ENCODE measurements around the gene KCNH1. TPM values are rescaled to one million over a fixed set of nuclear protein-coding genes. Genes with fewer than 3 reads are reported as not detected.

The KCNH1 gene
- total and polyA plus RNA-seq, 2 experiments from 2014 or later, result 0.71 to 1.8 TPM

DNA sequence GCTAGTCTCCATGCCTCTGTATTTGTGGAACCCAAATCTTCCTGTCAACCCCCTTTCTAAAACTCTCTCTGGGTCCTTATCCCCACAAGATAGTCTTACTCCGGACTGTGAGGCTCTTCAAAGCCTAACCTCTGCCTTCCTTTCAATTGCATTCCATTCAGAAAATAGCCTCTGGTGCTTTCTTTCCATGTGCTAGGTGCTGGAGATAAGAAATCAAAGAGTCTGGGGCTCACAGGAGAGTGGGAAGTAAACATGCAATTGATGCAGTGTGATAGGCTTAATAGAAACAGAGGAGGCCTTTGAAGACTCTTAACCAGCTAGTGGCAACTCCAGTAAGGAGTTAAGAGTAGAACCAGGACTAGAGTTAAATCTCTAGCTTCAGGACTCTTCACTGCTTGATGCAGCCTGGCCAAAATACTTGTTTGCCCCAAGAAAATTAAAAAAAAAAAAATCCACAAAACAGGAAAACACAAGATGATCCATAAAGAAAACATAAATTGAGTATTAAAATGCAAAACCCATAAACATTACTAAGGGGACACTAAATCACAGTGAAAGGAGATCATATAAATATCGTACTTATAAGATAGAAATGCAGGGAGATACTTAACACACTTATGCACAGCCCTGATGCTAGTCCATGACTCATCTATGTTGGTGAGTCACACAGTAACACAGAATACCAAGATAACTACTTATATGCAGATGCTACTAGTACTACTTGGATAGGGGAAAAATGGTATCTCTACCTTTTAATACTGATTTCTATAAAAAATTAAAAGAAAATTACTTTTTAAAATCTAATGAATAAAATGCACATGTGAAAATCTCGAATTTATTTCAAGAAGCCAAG is 341.5 kb downstream of the KCNH1 start:
- Histone ChIP-seq H3K9ac (no peak overlapping the region), H3K27me3 (replicated peaks; ENCODE audit: insufficient read depth) (no peaks in the 10 kb centered on the region), H3K4me1 (ENCODE audit: insufficient read depth) (no peaks in the 10 kb centered on the region), H4K20me1 (ENCODE audit: insufficient read depth) (no peaks in the 10 kb centered on the region), H3K4me3 (no peak overlapping the region), H2AFZ (no peak overlapping the region), H3F3A (ENCODE audit: insufficient read depth) (no peaks in the 10 kb centered on the region), H3K9me2 (ENCODE audit: insufficient read depth) (no peaks in the 10 kb centered on the region), H3K36me3 (ENCODE audit: low read depth) (no peaks in the 10 kb centered on the region), H3K79me2 (ENCODE audit: insufficient read depth) (no peaks in the 10 kb centered on the region), H3K9me3 (ENCODE audit: low read depth) (no peaks in the 10 kb centered on the region), H3K27ac (no peak overlapping the region), H3K4me2 (ENCODE audit: unreplicated experiment) (no peak overlapping the region)
- TF ChIP-seq EZH2 (IDR thresholded peaks at IDR 0.05; ENCODE audit: insufficient read depth, poor library complexity, severe bottlenecking) (no peak), EZH2phosphoT487 (IDR thresholded peaks at IDR 0.05; ENCODE audit: insufficient read depth, low read depth) (no peak)
- WGBS, 2 experiments (ENCODE audit: low coverage in 1 of 2, low lambda C conversion rate in 2 of 2, missing lambda C conversion rate in 2 of 2), result 7 to 12% methylated on average over 3 of the region's 3 CpGs
- in situ Hi-C loops (cut with MboI), result no loop called here
- DNase-seq, result peak; percentile 71

DNA sequence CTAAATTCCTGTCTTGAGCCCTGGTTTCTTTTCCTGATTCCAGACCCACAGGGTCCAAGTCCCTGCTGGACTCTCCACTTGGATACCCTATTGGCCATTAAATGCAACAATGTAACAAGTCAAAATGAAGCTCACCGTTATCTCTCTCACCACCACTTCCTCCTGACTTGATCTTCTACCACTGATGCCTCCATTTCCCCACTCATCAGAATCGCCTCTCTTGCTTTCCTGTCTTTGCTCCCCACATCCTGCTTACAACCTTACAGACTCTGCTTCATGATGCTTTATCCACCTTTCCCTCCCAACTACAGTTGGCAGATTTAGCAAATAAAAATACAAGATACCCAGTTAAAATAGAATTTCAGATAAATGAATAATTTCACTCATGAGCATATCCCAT is 343.8 kb downstream of the KCNH1 start:
- TF ChIP-seq EZH2phosphoT487 (IDR thresholded peaks at IDR 0.05; ENCODE audit: insufficient read depth, low read depth), result no peak
- no peak for TF ChIP-seq EZH2 (IDR thresholded peaks at IDR 0.05; ENCODE audit: insufficient read depth, poor library complexity, severe bottlenecking)
- Histone ChIP-seq H3K79me2 (ENCODE audit: insufficient read depth) (no peaks in the 10 kb centered on the region), H4K20me1 (ENCODE audit: insufficient read depth) (no peaks in the 10 kb centered on the region), H3K27ac (no peak overlapping the region), H3F3A (ENCODE audit: insufficient read depth) (no peaks in the 10 kb centered on the region), H3K4me1 (ENCODE audit: insufficient read depth) (no peaks in the 10 kb centered on the region), H3K9me3 (ENCODE audit: low read depth) (no peaks in the 10 kb centered on the region), H3K36me3 (ENCODE audit: low read depth) (no peaks in the 10 kb centered on the region), H3K9ac (no peak overlapping the region), H3K9me2 (ENCODE audit: insufficient read depth) (no peaks in the 10 kb centered on the region), H2AFZ (no peak overlapping the region), H3K4me2 (ENCODE audit: unreplicated experiment) (no peak overlapping the region), H3K4me3 (no peak overlapping the region), H3K27me3 (replicated peaks; ENCODE audit: insufficient read depth) (no peaks in the 10 kb centered on the region)
- in situ Hi-C loops (cut with MboI), result no loop called here
- no peak for DNase-seq
- 7 to 8% methylated on average over 2 of the region's 2 CpGs for WGBS, 2 experiments (ENCODE audit: low coverage in 1 of 2, low lambda C conversion rate in 2 of 2, missing lambda C conversion rate in 2 of 2)

DNA sequence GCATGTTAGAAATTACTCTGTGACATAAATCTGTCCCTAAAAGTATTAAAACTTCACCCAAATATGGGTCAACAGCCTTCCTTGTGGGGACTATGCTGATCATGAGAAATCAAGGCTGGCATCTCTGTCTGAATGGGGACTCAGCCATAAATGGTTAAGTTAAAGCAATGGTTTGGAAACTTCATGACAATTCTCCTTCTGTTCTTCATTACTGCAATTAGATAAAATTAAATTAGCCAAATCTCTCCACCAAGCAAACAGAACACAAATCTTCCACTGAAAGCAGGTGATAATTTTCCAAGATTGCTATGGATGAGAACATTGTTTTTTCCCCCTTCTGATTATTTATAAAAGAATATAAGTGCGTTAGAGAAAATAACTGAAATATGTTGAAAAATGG is 346.1 kb downstream of the KCNH1 start:
- in situ Hi-C loops (cut with MboI), result no loop called here
- H3K79me2 ChIP-seq (ENCODE audit: insufficient read depth), result no peaks in the 10 kb centered on the region
- no peak for TF ChIP-seq EZH2 (IDR thresholded peaks at IDR 0.05; ENCODE audit: insufficient read depth, poor library complexity, severe bottlenecking)
- TF ChIP-seq EZH2phosphoT487 (IDR thresholded peaks at IDR 0.05; ENCODE audit: insufficient read depth, low read depth), result no peak

DNA sequence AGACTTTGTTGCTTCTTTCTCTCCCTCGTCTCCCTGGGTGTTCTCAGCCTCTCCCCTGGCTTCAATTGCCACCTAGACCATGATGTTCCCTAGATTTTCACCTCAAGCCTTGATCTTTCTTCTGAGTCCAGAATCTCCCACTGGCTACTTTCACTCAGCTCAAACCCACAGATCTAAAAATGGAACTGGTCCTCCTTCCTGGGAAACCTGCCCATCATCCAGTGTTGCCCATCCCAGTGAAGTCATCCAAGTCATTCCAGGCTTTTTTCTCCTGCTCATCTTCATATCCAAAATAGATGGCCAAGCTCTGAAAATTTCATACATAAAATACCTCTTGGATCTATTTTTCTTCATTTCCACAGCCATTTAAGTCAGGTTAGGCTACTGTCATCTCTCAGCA is 347.4 kb downstream of the KCNH1 start:
- no peak overlapping the region for H3K27ac ChIP-seq
- no peaks in the 10 kb centered on the region for H3F3A ChIP-seq (ENCODE audit: insufficient read depth)
- no peak overlapping the region for H3K4me2 ChIP-seq (ENCODE audit: unreplicated experiment)
- no peaks in the 10 kb centered on the region for H3K4me1 ChIP-seq (ENCODE audit: insufficient read depth)
- H4K20me1 ChIP-seq (ENCODE audit: insufficient read depth), result no peaks in the 10 kb centered on the region
- TF ChIP-seq EZH2phosphoT487 (IDR thresholded peaks at IDR 0.05; ENCODE audit: insufficient read depth, low read depth) (no peak), EZH2 (IDR thresholded peaks at IDR 0.05; ENCODE audit: insufficient read depth, poor library complexity, severe bottlenecking) (no peak)
- in situ Hi-C loops (cut with MboI), result no loop called here
- H3K9ac ChIP-seq, result no peak overlapping the region
- WGBS, 2 experiments (ENCODE audit: low coverage in 1 of 2, low lambda C conversion rate in 2 of 2, missing lambda C conversion rate in 2 of 2), result 11 to 45% methylated on average over 1 of the region's 1 CpG
- no peaks in the 10 kb centered on the region for H3K27me3 ChIP-seq (replicated peaks; ENCODE audit: insufficient read depth)
- H3K9me3 ChIP-seq (ENCODE audit: low read depth), result no peaks in the 10 kb centered on the region
- H3K9me2 ChIP-seq (ENCODE audit: insufficient read depth), result no peaks in the 10 kb centered on the region
- H3K36me3 ChIP-seq (ENCODE audit: low read depth), result no peaks in the 10 kb centered on the region
- no peak overlapping the region for H2AFZ ChIP-seq
- no peak for DNase-seq
- H3K79me2 ChIP-seq (ENCODE audit: insufficient read depth), result no peaks in the 10 kb centered on the region
- no peak overlapping the region for H3K4me3 ChIP-seq

More for the DNA sequence above, 346.1 kb downstream of the KCNH1 start:
- Histone ChIP-seq H3K4me1 (ENCODE audit: insufficient read depth) (no peaks in the 10 kb centered on the region), H3K27me3 (replicated peaks; ENCODE audit: insufficient read depth) (no peaks in the 10 kb centered on the region), H3K36me3 (ENCODE audit: low read depth) (no peaks in the 10 kb centered on the region), H3K9me2 (ENCODE audit: insufficient read depth) (no peaks in the 10 kb centered on the region), H3K9ac (no peak overlapping the region), H3F3A (ENCODE audit: insufficient read depth) (no peaks in the 10 kb centered on the region), H3K9me3 (ENCODE audit: low read depth) (no peaks in the 10 kb centered on the region), H3K27ac (no peak overlapping the region), H3K4me2 (ENCODE audit: unreplicated experiment) (no peak overlapping the region), H3K4me3 (no peak overlapping the region), H4K20me1 (ENCODE audit: insufficient read depth) (no peaks in the 10 kb centered on the region), H2AFZ (no peak overlapping the region)
- no peak for DNase-seq
- WGBS, 2 experiments (ENCODE audit: low coverage in 1 of 2, low lambda C conversion rate in 2 of 2, missing lambda C conversion rate in 2 of 2), result 40 to 43% methylated on average over 1 of the region's 1 CpG

Measured in GM23248 (cell line).